WI38 (cell line): ENCODE measurements around the gene SLC34A1.

ENCODE experiments used
- H3K4me3 ChIP-seq: 2 replicates; pipeline ENCODE4 v1.5.1; 2011; ENCODE audit warnings: low read depth, mild to moderate bottlenecking, control low read depth, low read length
- TF ChIP-seq, protein P1 (sequence below): IDR thresholded peaks from 2 replicates; pipeline ENCODE4 v1.5.1; 2012; ENCODE audit warnings: low read depth, mild to moderate bottlenecking, control low read depth, low read length

Gene SLC34A1

DNA sequence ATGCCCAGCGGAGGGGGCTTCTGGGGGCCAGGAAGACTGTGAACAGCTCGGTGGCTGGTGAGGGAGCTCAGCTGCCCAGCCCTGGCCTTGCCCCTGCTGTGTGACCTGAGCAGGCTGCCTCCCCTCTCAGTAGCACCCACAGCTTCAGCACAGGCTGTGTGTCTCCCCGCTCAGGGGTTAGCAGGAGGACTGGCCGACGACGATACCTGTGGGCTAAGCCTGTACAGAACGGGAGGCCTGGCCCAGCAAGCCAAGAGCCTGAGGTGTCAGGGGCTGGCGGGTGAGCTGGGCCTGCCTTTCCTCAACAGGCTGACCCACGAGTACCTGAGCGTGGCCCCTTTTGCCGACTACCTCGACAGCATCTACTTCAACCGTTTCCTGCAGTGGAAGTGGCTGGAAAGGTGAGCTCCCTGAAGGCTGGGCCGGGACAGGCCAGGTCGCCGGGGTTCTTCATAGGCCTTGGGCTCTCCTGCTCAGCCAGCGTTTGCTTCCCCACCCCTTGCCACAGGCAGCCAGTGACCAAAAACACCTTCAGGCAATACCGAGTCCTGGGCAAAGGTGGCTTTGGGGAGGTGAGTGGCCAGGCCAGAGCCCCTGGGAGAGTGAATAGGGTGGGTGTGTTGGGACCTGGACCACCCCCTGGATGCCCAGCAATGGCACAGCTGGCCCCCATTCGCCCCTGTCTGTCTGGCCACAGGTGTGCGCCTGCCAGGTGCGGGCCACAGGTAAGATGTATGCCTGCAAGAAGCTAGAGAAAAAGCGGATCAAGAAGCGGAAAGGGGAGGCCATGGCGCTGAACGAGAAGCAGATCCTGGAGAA is 48.8 kb downstream of the SLC34A1 start:
- TF ChIP-seq, protein P1, sequence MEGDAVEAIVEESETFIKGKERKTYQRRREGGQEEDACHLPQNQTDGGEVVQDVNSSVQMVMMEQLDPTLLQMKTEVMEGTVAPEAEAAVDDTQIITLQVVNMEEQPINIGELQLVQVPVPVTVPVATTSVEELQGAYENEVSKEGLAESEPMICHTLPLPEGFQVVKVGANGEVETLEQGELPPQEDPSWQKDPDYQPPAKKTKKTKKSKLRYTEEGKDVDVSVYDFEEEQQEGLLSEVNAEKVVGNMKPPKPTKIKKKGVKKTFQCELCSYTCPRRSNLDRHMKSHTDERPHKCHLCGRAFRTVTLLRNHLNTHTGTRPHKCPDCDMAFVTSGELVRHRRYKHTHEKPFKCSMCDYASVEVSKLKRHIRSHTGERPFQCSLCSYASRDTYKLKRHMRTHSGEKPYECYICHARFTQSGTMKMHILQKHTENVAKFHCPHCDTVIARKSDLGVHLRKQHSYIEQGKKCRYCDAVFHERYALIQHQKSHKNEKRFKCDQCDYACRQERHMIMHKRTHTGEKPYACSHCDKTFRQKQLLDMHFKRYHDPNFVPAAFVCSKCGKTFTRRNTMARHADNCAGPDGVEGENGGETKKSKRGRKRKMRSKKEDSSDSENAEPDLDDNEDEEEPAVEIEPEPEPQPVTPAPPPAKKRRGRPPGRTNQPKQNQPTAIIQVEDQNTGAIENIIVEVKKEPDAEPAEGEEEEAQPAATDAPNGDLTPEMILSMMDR = no peak
- no peak overlapping the region for H3K4me3 ChIP-seq

DNA sequence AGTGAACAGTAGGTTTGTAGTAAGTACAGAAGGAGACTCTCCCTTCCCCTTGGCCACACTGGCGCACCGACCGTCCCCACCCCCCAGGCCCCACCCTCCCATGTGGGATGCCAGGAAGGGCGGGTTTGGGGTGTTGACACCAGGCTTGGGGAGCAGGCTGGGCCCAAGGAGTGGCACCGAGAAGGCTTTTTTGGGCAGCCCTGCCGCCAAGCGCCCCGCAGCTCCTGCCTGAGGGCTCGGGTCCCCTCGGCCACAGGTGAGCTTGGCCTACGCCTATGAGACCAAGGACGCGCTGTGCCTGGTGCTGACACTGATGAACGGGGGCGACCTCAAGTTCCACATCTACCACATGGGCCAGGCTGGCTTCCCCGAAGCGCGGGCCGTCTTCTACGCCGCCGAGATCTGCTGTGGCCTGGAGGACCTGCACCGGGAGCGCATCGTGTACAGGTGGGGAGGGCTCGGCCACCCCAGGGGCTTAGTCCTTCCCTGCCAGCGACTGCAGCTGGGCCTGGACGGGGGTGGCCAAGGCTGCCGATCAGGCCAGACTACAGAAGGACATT is 49.5 kb downstream of the SLC34A1 start:
- no peak overlapping the region for H3K4me3 ChIP-seq

DNA sequence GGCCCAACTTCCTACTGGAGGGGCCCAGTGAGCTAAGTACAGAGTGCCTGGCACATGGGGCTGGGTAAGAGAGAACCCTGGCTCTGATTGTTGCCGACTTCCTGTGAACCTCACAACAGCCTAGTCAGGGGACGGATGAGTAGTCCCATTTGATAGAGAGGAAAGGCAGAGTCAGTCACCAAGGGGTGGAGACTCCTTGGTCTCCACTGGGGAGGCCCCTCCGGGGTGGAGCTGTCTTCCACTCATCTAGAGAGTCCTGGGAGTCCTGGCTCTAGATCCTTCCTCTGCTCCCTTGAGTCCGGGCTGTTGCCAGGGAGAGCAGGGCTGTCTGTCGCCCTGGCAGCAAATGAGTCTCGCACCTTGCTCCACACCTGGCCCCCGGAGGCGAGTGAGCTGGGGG is 50.2 kb downstream of the SLC34A1 start:
- no peak overlapping the region for H3K4me3 ChIP-seq

More for the DNA sequence above, 49.5 kb downstream of the SLC34A1 start:
- TF ChIP-seq, protein P1 = no peak

DNA sequence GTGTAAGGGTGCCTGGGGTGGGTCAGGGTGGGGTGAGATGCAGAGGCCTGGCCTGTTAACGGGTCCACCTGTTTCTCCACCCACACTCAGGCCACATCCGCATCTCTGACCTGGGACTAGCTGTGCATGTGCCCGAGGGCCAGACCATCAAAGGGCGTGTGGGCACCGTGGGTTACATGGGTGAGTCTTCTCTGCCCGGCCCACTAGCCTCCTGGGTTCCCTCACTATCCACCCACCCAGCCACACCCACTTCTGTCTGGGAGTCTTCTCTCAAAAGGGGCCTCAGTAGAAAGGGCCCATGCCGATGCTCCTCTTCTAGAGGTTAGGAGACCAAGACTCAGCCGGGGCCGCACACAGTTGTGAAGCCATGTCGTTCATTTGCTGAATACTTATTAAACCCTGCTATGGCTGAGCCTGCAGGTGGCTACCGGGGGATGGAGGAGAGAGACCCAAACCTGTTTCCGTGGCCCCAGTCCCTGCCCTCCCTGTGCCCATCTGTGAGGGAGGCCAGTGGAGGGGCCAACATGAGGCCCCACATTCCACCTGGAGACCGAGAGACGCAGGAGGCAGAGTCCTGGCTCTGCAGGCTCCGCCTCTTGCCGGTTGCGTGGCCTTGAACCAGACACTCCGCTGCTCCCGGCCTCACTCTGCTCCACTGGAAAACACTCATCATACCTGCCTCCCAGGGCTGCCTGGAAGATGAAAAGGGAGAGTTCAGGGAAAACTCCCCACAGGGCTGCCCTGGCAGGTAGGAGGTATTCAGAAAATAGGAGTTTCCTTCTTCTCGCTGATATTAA is 50.9 kb downstream of the SLC34A1 start:
- TF ChIP-seq, protein P1 = no peak
- no peak overlapping the region for H3K4me3 ChIP-seq

More for the DNA sequence above, 50.2 kb downstream of the SLC34A1 start:
- TF ChIP-seq, protein P1 = no peak

DNA sequence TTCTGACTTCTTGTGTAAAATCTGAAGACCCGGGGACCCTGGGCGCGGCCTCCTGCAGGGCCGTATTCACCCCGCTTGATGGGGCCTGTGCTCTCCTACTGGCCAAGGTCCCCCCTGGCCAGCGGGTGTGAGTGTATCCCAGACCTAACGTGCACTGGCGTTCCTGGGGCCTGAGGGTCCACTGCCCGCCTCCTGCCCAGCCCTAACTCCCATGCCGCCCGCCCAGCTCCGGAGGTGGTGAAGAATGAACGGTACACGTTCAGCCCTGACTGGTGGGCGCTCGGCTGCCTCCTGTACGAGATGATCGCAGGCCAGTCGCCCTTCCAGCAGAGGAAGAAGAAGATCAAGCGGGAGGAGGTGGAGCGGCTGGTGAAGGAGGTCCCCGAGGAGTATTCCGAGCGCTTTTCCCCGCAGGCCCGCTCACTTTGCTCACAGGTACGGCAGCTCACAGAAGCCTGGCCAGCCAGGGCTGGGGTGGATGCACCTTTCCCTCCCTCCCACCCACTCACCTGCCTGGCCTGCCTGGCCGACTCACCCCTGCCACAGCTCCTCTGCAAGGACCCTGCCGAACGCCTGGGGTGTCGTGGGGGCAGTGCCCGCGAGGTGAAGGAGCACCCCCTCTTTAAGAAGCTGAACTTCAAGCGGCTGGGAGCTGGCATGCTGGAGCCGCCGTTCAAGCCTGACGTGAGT is 51.8 kb downstream of the SLC34A1 start:
- TF ChIP-seq, protein P1 = no peak
- no peak overlapping the region for H3K4me3 ChIP-seq

DNA sequence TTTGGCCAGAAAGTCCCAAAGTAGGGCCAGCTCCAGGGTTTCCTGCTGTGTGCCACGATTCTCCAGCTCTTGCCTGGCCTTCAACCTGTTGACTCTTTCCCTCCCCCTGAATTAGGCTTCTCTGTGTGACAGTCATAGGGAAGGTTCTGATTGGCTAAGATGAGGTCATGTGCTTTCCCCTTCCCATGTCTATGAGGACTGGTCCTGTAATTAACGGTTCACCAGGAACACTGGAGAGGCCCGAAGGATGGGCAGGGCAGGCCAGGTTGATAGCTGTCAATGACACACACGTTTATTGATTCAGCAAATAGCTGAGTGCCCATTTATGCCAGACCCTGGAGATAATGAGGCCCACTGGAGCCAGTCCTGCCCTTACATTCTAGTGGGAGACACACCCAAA is 53.4 kb downstream of the SLC34A1 start:
- no peak overlapping the region for H3K4me3 ChIP-seq
- TF ChIP-seq, protein P1 = no peak
